Middle frontal gyrus (tissue), 1 donor: ENCODE data around the gene ANKS1B.
A peak's percentile ranks its signal among the peaks of the same experiment; 100 is the strongest.
"Not testable (repeated sequence)": the region's sequence is repeated elsewhere in the genome, so short reads cannot be mapped to it uniquely, and the experiment has no call there.

Source experiments
- DNase-seq: peaks from one replicate; pipeline ENCODE4 v3.0.0-alpha.2; 2015; ENCODE audit warnings: low spot score; ENCODE audit errors: extremely low spot score

The ANKS1B gene

DNA sequence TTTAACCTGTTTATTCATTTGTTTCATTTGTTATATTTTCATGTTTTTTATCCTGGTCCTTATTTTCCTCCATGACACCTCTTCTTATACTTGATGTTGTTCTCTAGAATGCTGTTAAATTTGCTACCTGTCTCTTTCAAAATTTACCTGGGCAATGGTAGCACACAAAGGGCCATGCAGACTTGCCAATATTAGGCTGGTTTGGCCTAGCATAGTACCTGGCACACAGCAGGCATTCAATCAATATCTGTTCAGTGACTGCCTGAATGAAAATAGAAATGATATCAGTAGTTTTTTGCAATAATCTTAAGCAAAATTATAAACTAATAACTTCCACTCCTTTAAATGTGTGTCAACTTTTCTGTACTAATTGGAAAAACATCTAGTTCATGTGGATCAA is 1014.5 kb downstream of the ANKS1B start:
- no peak for DNase-seq

DNA sequence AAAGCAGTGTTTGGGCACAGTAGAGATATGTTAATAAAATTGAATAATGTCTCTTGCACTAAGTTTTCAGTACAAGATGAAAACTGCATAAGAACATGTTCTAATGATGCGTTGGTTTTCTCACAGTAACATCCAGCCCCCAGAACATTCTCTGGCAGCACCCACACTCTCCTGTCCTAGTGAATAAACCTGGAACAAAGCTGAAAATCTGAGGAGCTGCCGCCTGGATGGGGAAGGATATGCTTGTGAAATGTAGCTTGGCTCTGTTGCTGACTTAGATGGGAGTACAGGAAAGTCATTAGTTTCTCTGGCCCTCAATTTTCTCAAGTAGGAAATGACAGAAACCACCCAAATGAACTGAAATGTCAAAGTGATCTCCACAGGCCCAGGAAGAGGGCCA is 1015.8 kb downstream of the ANKS1B start:
- DNase-seq, result peak; percentile 20

DNA sequence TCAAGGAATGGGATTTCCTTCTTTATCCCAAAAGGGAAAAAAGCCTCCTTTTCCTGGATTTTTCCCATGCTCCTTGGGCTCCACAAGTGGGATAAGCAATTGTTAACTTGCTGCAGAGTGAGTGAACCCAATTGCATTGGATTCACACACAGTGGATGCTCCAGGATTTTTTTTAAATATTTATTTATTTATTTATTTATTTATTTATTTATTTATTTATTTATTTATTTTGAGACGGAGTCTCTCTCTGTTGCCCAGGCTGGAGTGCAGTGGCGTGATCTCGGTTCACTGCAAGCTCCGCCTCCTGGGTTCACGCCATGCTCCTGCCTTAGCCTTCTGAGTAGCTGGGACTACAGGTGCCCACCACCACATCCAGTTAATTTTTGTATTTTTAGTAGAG is 1027.6 kb downstream of the ANKS1B start:
- not testable (repeated sequence) for DNase-seq

DNA sequence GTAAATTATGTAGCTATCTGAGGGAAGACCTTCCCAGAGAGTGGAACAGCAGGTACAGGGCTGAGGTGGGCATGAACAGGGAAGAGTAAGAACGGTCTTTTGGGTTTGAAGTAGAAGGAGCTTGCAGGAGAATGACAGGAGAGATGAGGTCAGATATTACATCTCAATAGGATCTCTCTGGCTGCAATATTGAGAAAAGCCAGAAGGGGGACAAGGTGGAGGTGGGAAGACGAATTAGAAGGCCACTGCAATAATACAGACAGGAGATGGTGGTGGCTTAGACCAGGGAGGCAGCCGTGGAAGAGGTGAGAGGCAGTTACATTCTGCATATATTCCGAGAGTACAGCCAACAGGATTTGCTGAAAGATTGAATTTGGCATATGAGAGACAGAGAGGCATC is 1029.5 kb downstream of the ANKS1B start:
- DNase-seq, result no peak

DNA sequence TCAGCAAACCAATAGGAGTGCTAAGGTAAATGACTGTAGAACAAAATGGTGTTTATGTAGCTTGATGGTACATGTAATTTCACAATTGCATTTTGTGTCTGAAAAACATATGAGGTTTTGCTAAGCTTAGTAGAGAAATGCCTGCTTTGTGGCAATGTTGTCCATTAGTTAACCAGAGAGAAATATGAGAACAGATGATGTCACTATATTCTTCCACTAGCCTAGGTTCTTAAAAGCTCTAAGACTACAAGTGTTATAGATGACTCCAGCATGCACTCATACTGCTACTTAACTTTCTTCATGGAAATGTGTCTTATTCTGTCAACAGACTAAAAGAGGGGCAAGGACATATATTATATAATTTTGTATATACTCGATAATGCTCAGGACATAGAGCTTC is 1030.2 kb downstream of the ANKS1B start:
- no peak for DNase-seq

DNA sequence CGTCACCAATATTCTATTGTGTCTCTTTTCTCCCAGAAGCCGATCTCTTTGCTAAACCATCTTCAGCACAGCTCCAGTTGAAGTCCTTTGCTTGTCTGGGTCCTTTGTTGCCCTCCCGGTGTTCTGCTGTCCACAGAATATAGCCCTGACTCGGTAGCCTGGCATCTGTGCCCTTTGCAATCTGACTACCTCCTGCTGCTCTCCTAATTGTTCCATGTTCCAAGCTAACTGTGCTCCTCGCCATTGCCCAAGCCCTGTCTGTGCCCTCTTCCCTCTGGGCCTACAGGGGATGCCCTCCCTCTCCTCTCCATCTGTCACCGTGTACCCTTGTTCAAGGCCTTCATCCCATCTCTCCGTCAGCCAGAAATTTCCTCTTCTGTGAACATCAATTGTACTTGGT is 1033.3 kb downstream of the ANKS1B start:
- DNase-seq, result no peak

DNA sequence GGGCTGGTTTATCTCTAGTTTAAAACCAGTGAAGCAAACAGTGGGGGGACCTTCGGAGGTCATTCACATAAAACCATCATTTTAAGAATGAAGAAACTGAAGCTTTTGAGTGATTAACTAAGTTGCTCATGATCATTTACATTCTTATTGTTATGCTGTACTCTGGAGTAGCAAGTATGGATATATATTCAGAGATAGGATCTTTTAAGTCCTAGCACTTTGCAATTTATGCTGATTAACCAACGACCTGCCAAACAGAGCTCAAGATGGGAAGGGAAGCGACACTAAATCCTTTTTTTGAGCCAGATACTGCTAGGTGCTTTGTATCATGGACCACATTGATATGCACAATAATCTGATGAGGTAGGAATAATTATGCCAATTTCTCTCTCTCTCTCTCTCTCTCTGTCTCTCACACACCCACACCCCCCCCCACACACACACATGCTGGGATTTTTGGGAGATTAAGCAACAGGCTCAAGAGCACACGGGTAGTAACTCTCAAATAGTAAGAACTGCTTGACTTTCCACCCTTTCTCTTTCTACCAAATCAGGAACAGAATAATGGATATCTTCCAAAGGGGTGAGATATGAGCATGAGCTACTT is 1036.3 kb downstream of the ANKS1B start:
- DNase-seq, result no peak

DNA sequence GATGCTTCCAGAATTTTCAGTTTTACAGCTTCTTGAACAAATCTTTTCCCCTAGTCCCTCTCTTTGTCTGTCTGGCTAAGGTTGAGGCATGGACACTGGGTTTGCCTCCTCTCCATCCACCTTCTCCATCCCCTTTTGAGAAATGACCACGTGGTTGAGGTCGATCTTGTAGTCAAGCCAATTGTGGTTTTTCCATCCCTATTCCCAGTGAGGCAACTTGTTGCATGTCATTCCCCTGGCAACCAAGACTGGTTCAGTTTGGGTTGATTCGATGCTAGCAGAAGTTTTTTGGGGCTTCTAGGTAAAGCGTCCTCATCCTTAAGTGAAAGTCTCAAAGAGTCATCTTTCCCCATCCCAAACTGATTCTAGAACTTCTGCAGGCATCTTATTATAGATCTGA is 1038.9 kb downstream of the ANKS1B start:
- DNase-seq, result no peak

DNA sequence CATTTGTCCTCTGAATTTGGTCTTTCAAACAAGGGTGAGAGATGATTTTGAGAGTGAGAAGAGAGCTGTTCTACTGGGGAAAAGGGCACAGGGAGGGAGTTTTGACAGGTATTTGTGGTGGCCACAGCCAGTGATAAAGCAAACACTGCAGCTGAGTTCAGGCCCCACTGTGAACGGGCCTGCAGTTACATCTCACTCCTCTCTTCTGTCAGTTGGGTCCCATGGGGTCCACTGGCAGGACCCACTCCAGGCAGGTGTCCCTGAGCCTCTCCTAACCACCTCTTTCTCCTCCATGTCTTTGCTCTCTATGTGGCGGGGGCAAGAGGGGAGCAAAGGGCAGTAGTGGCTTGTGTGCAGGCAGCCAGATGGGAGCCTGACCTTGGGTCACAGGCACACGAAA is 1044.8 kb downstream of the ANKS1B start:
- DNase-seq, result no peak

DNA sequence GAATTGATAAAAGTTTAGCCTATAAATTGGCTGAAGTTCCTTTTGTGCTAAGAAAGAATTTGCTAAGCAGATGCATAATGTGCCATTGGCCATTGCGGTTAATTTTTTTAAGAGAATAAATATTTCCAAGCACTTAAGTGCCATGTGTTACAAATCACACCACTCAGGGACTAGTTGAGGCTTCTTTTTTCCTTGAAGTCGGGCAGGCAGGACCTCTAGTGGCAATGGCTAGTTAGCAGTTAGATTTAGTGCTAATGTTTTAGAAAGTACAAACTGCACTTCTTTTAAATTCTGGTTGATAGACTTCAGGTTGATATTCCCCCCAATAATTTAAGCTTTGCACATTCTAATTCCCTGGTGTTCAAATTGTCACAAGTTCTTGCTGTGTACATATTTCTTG is 1045.4 kb downstream of the ANKS1B start:
- no peak for DNase-seq

DNA sequence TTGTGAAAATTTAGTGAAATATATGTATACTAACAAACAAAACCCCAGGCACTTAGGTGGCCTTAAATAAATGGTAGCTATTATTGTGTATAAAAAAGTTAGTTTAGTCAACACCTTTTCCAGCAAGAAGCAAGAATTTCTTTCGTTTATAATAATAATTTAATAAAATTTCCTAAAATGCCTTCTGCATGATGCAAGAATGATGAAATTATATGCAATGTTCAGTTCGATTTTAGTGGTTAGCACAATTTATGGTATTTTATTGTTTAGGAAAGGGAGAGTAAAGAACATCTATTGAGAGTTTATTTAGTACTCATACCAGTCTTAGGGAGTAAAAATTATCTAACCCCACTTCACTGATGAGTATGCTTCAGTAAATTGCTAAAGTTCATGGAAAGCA is 1048.9 kb downstream of the ANKS1B start:
- no peak for DNase-seq

DNA sequence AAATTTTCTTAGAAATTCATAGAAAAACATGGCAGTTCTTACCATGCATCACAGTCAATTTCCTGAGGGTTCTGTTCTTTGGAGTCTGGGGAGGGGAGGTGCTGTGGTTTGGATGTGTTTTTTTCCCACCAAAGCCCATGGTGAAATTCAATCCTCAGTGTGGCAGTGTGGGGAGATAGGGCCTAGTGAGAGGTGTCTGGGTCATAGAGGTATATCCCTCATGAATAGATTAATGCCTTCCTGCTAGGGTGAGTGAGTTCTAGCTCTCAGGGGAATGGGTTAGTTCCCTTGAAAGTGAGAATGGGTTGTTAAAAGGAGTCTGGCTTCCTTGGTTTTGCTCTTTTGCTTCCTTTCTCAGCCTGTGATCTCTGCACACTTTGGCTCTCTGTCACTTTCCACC is 1061.9 kb downstream of the ANKS1B start:
- no peak for DNase-seq

DNA sequence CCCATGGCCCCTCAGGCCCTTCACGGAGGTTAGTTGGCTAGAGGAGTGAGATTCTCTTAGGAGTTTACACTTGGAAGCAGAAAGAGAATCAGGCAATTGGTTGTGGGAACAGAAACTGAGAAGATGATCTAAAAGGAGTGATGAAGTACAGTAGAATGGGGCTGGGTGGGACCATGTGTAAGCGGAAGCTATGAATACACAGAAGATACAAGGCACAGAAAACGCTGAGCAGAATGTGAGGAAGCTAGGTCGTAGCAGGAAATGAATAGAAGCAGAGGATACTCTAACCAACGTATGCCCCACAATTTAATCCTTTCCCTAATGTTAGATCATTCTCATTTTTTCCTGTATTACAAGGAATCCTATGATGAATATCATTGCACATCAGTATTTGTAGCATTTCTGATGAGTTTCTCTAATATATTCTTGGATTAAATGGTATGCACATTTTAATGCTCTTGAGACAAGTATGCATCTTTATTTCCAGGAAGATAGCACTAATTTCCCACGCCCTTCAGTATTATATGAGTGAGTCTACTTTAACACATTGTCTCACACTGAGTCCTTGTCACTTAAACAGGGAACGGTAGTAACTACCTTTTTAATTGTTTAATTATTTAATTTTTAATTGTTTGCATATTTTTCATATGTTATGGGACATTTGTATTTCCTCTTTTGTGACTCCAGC is 1066.4 kb downstream of the ANKS1B start:
- DNase-seq, result no peak

DNA sequence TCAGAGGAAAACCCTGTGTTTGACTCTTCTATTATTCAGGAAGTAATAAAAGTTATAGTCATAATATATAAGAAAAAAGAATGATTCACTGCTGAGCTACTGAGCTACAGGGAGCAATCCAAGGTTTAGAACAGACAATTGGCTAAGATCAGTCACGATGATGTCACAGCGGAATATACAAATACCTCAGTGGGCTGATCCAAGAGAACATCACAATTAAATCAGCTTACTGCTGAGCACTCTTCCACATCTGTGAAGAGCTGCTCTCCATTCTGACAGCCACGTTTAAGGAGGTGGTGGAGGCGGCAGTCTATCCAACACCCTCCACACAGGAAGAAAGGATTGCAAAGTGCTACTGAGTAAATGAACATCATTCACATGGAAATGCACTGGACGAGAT is 1068.6 kb downstream of the ANKS1B start:
- DNase-seq, result no peak

DNA sequence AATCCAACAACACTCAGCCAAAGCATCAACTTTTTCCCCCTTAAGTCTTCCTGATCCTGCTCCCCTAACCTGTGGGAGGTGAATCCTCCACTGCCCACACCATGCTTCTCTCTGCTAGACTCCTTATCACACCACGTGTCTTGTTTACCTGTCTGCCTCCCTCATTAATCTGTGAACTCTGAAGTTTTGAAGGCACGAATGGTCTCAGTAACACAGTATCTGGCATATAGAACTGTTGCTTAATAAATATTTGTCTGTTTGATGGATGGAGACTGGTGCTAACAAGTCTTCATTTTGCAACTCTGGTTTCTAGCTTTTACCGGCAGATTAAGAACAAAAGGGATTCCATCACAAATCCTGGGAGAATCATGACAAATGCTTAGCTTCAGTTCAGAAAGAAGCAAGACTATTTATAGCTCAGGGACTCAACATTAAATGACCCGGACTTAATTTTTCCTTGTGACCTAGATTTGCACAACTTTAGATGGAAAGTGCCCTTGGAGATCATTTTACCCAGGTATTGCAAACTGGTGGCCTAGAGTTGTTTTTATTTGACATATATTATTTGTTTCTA is 1072.2 kb downstream of the ANKS1B start:
- no peak for DNase-seq

DNA sequence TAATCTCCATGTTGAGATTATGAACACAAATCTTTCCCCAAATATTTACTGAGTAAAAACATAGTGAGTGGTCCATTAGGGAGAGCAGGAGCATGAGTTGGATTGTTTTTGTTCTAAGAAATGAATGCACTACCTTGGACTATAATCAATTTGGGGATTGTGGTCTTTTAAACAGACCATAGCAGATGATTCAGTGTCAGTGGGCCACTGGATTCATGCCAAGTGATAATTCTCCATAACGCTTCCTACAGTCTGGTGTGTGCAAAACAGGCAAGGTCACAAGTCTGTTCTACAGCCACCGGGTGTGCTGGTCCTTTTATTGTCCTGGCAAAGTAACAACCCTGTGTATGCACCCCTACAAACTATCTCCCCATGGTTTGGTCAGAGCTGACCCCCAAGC is 1073.3 kb downstream of the ANKS1B start:
- DNase-seq, result no peak

DNA sequence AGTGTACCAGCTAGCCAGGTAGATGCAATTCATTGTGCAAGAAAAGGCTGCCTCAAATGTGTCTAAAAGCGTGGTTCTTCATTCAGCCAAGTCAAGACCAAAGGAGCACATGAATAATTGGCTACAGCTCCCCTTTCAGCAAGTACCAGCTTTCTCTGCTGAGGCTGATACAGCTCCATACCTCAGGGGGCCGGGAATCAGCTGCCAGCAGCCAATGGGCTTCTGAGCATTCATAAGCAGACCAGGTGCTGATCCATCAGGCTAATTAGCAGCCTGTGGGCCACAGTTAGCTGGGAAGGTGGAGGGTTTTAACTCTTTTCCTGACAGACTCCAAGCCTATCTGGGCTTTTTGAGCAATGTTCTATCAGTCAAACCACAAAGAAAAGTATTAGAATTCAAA is 1075.0 kb downstream of the ANKS1B start:
- no peak for DNase-seq

DNA sequence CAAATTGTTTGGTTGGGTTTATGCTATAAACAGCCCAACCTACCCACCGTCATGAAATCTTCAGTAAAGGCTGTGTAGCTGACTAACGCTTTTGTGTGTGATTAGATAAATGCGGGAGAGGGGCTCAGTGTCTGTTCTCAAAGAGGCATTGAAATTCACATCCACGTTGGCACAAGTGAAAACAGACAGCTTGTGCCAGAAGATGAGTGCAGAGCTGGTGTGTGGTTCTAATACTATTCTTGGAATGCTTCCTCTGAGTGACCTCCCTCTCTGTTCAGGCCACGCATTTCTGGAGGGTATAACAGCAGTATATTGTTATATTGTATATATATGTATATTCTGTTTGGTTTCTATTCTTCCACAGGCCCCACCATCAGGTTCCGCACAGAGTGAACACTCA is 1075.9 kb downstream of the ANKS1B start:
- no peak for DNase-seq

DNA sequence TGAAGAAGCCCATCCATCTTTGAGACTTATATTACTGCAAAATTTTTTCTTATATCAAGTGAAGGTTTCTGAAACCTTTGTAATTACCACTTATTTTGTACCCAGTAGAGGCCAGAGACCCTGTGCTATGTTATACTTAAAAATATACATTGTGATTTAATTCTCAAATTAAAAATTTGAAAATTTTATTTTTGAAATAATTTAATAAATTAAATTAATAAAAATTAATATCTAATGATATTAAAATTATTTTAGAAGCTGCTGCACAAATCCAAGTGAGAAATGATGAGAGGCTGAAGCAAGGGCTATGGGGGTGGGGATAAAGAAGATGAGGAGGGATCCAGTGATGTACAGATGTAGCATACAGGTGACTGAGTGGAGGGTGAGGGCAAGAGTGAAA is 1080.9 kb downstream of the ANKS1B start:
- DNase-seq, result no peak

DNA sequence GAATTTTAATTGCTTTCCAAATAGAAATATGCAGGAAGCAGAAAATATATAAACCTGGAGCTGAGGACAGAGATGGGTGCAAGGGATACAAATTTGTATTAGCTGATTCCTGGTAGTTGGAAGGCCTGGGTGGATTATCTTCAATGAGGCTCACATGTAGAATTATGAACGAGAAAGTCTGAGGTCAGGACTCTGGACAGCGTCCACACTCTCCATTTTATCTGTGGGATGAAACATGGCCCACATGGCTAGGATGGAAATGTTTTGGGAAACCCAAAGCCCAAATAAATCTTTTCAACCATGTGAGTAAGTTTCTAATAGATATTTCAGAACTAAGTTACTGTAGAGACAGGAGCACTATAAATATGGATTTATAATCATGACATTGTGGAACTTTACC is 1083.5 kb downstream of the ANKS1B start:
- DNase-seq, result no peak

DNA sequence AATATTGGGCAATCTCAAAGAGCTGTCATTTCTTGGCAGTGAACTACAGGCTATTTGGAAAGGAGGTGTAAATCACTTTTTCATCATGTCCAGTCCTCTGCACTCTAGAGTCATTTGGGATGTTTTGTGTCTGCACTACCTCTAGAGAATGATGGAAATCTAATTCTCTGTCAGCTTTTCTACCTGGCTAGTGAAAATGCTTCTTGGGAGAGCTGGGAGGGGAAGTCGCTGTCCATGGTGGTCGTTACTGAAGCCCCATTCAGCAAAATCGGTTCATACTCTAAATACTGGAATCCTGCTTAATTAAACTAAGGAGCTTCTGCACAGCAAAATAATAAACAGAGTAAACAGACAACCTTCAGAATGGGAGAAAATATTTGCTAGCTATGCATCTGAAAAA is 1087.8 kb downstream of the ANKS1B start:
- DNase-seq, result no peak

DNA sequence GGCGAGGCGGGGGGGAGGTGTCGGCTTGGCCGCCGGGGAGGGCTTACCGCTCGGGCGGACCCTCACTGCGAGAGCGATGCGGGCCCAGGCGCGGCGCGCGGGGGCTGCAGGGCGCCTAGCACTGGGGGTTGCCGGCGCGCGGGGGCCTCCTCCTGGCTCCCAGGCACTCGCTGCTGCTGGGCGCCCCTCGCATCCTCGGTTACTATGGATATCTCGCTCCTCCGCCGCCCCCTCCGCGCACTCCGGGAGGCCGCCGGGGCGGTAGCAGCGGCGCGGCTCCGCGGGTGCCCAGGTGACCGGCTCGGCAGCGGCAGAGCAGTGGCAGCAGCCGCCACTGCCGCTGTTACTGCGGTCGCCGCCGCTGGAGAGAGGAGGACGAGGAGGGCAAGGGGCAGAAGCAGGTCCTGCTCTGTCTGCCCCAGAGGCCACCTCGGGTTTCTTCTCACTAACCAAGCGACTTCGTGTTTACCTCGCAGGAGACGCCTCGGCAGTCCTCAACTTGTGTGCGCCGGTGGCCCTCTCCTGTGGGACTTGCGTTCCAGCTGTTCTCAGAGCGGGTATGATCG is 1089.6 kb downstream of the ANKS1B start:
- no peak for DNase-seq
